Measurements from ENCODE around the gene RPL23. TPM values are rescaled to one million over a fixed set of nuclear protein-coding genes. Genes with fewer than 3 reads are reported as not detected.

Gene RPL23
- total RNA-seq, 1 experiment from 2014 or later, result 2,583 TPM

GRCh38 chr17:38885044-38885727 lies 31.7 kb upstream of the RPL23 start:
- no peak for DNase-seq (ENCODE audit: extremely low read depth, low read depth)

- DNase-seq (ENCODE audit: extremely low read depth, low read depth), result no peak
These were observed 30.3 kb upstream of the RPL23 start for GRCh38 chr17:38883592-38884526.

- DNase-seq (ENCODE audit: extremely low read depth, low read depth), result no peak
These were observed 29.3 kb upstream of the RPL23 start for GRCh38 chr17:38882870-38883269.

- DNase-seq (ENCODE audit: extremely low read depth, low read depth), result no peak
These were observed 28.2 kb upstream of the RPL23 start for GRCh38 chr17:38881600-38882191.

- peak; percentile 53 for DNase-seq (ENCODE audit: extremely low read depth, low read depth)
These were observed 26.6 kb upstream of the RPL23 start for GRCh38 chr17:38879878-38880665.

- DNase-seq (ENCODE audit: extremely low read depth, low read depth), result no peak
These were observed 23.8 kb upstream of the RPL23 start for GRCh38 chr17:38877130-38877851.

GRCh38 chr17:38875477-38876075 lies 22.1 kb upstream of the RPL23 start:
- DNase-seq (ENCODE audit: extremely low read depth, low read depth), result no peak

GRCh38 chr17:38874505-38875400 lies 21.2 kb upstream of the RPL23 start:
- no peak for DNase-seq (ENCODE audit: extremely low read depth, low read depth)

GRCh38 chr17:38873640-38874380 lies 20.3 kb upstream of the RPL23 start:
- no peak for DNase-seq (ENCODE audit: extremely low read depth, low read depth)

- DNase-seq (ENCODE audit: extremely low read depth, low read depth), result no peak
These were observed 19.3 kb upstream of the RPL23 start for GRCh38 chr17:38872671-38873385.

- no peak for DNase-seq (ENCODE audit: extremely low read depth, low read depth)
These were observed 18.5 kb upstream of the RPL23 start for GRCh38 chr17:38872027-38872511.

- DNase-seq (ENCODE audit: extremely low read depth, low read depth), result peak; percentile 80
These were observed 17.9 kb upstream of the RPL23 start for GRCh38 chr17:38871247-38872015.

- DNase-seq (ENCODE audit: extremely low read depth, low read depth), result no peak
These were observed 17.0 kb upstream of the RPL23 start for GRCh38 chr17:38870259-38871165.

GRCh38 chr17:38869526-38870258 lies 16.2 kb upstream of the RPL23 start, which contains the start of gene LASP1:
LASP1 (plus strand) TSS chr17:38870058; CDS start chr17:38870190, 132 bp downstream.
- peak; percentile 84 for DNase-seq (ENCODE audit: extremely low read depth, low read depth)

Data from NCI-H460 (cell line).